RPMI8226 (cell line): ENCODE data around the gene PITHD1.
"Not testable (repeated sequence)": the region's sequence is repeated elsewhere in the genome, so short reads cannot be mapped to it uniquely, and the experiment has no call there.

Source experiments
- DNase-seq: peaks from one replicate; pipeline ENCODE4 v3.0.0-alpha.2; 2015

The PITHD1 gene

DNA sequence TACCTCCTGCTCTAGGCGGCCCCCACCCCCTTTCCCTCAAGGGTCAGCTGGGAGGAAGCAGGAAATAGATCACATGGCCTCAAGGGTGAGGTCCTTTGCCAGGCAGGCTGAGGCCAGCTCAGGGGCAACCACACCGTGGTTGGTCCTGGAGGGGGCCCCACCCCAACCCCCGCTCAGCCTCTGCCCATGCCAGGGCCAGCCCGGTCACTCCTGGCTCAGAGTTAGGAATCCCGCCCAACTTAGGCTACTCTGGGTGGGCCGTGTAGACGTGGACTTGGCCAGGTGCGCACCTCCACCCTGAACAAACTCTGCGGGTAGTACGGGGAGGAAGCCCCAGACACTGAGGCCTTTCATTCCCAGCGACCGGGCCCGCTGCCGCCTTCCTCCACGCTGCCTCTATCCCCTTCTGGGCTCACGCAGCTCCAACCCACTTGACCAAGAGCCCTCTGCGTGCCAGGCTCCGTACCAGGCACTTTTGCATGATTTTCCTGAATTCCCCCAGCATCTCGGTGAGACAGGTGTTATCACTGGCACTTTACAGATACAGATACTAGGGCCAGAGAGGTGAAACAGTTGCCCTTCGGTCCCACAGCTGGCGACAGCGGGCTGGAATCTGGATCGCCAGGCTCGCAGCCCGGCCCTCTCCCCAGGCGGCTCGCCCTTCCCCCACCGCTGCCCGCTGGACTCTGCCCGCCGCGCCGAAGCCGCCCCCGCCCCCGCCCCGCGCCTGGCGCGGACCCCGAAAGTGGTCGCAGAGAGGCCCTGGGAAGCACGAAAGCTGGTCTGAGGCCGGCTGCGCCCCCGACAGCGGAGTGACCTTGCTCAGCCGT is 21.6 kb downstream of the PITHD1 start:
- peak; percentile 43 for DNase-seq

GRCh38 chr1:23800400-23801337 is 22.5 kb downstream of the PITHD1 start, which contains the start of gene GALE:
TSS of gene GALE (minus strand) at chr1:23800754. CDS start at chr1:23799007, 1,747 bp downstream.
- DNase-seq: peak; percentile 99

DNA sequence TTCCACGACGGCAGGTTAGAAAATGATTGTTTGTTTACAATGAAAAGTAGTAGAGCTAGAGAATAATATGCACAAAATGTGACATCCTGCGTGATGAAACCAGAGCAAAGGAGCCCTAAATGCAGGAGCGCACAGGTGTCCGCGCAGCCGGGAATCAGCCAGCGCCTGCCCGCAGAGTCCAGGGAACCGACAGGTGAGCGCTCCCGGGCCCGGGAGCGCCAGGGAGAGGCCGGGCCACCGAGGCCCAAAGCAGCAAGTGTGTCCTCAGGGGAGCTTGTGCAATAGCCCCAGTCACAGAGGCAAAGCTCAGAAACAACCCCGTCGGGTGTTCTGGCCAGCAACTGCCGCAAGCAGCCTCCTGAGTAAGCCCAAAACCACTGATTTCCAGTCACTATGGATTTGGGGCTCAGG is 23.1 kb downstream of the PITHD1 start:
- DNase-seq: no peak

GRCh38 chr1:23801876-23802275 is 23.7 kb downstream of the PITHD1 start:
- no peak for DNase-seq

- not testable (repeated sequence) for DNase-seq
These were observed 24.7 kb downstream of the PITHD1 start for GRCh38 chr1:23802809-23803342.

DNA sequence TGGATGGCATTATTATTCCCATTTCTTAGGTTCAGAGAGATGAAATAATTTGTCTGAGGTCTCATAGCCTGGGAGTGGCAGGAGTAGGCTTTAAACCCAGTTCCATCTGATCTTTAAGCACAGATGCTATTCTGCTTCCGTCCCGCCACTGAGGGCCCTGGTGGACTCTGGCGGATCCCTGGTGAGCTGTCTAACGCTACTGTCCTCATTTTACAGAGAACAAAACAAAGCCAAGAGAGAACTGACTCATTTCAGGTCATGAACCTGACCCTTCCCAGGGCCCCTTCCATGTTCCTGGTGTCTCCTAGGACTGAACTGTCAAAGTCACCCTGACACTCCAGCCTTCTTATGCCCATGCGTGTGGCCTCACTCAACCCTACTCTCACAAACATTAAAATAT is 25.5 kb downstream of the PITHD1 start:
- DNase-seq: no peak

DNA sequence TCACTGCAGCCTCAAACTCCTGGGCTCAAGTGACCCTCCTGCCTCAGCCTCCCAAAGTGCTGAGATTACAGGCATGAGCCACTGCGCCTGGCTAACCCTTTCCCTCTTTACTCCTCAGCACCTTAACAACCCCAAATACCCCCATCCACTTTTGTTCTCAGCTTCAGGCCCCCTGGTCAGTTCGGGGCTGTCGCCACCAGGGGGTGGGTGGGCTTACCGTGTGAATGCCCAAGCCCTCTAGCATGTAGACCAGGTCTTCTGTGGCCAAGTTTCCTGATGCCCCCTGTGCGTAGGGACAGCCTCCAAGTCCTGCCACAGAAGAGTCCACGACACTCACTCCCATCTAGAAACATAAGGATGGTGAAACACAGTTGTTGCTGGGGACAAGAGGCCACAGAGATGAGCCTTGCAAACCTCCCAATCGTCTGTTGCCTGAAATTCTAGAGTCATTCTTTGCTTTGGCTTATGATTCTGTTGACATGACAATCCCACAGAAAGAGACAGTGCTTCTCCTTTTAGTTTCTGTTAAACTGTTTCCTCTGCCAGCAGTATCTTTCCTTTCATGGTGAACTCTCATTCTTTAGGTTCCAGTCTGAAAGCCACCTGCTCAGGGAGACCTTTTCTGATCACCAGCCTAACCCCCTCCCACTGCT is 26.1 kb downstream of the PITHD1 start:
- DNase-seq: no peak

GRCh38 chr1:23805025-23805424 is 26.8 kb downstream of the PITHD1 start:
- no peak for DNase-seq

GRCh38 chr1:23806280-23806679 is 28.1 kb downstream of the PITHD1 start:
- no peak for DNase-seq

GRCh38 chr1:23807453-23807852 is 29.2 kb downstream of the PITHD1 start:
- peak; percentile 49 for DNase-seq

DNA sequence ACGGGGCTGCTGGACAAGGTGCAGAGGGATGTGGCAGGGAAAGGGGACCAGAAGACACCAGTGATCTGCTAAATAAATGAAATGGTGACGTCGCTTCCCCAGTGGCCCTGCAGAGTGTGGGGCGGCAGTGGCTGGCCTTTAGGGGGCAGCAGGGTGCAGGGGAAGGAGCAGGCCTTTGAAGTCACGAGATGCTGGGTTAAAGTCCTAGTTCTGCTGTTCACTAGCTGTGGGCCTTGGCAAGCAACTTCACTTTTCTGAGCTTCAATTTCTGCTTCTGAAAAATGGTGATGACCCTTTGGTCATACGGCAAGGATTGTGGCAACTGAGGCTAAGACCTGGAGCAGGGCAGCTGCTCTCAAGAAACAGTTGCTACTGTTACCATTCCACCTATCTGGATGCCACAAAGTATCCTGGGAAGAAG is 31.5 kb downstream of the PITHD1 start:
- DNase-seq: peak; percentile 88

- peak; percentile 81 for DNase-seq
These were observed 32.8 kb downstream of the PITHD1 start for GRCh38 chr1:23810818-23811540.

DNA sequence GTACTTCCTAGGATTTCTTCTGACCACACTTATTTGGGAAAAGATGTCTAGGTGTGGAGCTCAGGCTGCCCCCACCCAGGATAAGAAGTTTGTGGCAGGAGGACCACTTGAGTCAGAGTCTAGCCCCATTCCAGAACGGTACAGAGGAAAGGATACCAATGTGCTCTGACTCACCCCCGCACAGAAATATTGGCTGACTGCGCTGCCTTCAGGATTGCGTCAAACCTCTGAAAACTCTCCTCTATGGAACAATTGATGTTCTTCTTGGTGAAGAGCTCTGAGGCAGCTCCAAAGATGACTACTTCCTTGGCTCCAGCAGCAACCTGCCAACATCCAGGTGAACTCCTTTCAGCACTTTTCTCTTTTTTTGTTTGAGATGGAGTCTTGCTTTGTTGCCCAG is 35.8 kb downstream of the PITHD1 start:
- no peak for DNase-seq

- DNase-seq: no peak
These were observed 38.1 kb downstream of the PITHD1 start for GRCh38 chr1:23816361-23816760.

- no peak for DNase-seq
These were observed 38.7 kb downstream of the PITHD1 start for GRCh38 chr1:23816906-23817305.

DNA sequence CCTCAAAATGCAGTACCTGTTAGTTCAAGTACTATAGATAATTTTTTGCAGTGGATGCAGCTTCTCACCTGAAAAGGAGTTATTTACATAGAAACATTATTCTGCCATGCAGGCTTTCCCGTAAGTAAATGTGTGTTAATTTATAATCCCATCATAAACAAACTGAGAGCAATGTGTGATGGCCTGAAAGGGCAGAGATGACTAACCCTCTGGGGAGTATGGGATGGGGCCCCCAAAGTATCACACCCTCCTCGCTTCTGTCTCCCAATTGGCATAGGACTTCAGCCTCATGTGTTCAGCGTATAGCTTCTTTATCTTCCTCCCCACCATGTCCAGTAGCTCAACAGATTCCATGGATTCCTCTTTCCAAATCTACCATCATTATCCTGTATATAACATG is 39.4 kb downstream of the PITHD1 start:
- DNase-seq: no peak

- no peak for DNase-seq
These were observed 45.5 kb downstream of the PITHD1 start for GRCh38 chr1:23823767-23824166.

- DNase-seq: no peak
These were observed 46.5 kb downstream of the PITHD1 start for GRCh38 chr1:23824711-23825075.

- peak; percentile 92 for DNase-seq
These were observed 47.0 kb downstream of the PITHD1 start, which contains the start of gene HMGCL for GRCh38 chr1:23825076-23825761. TSS of gene HMGCL (minus strand) at chr1:23825429. CDS start at chr1:23825415, 14 bp downstream.

GRCh38 chr1:23825762-23826522 is 47.7 kb downstream of the PITHD1 start:
- no peak for DNase-seq

DNA sequence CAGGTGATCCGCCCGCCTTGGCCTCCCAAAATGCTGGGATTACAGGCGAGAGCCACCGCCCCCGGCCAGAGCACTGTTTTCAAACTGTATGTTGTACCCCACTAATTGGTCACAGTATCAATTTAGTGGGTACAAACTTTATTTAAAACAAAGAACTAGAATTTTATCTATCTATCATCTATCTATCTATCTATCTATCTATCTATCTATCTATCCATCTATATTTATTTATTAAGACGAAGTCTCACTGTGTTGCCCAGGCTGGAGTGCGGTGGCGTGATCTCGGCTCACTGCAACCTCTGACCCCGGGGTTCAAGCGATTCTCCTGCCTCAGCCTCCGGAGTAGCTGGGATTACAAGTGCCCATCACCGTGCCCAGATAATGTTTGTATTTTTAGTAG is 48.4 kb downstream of the PITHD1 start:
- not testable (repeated sequence) for DNase-seq
